ENCODE data around the gene MTHFD1. TPM values are rescaled to one million over a fixed set of nuclear protein-coding genes. Genes with fewer than 3 reads are reported as not detected.
A peak's percentile ranks its signal among the peaks of the same experiment; 100 is the strongest.

MTHFD1 gene
- total and polyA plus RNA-seq, 7 donors: 34.7 to 77.4 (median 57.4) TPM

DNA sequence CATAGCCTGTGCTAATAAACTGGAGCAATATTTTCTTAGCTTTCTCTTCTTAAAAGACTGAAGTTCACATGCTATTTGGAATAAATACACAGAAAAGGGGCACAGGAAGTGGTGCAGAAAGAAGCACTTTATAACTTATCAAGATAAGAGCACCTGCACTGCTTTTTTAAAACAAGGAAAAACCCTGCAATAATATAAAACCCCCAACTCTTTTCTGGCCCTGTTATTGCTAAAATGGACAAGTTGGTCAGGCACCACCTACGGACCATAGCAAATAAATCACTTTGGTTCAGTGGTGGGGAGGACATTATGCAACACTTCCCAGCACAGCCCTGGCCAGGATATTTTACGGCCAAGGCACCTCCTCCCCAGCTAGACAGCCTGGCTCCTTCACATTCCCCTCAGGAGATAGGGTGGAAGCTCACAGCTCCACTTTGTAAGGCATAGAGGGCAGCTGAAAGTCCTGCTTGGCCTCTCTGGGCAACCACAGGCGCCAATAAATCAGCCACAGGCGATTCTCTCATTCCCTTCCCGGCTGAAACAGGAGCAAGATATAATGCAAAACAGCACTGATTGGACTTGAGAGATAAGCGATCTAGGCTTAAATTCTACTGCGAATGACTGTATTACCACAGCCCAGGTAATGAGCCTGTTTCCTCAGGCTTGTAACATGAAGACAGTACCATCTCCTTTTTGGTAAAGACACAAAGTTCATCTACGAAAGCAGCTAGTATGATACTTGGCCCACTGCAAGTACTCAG is 113.4 kb downstream of the MTHFD1 start:
- DNase-seq: peak; percentile 61 to 80
- Histone ChIP-seq H3K27me3 (ENCODE audit: insufficient read depth in 3 of 3, low read length in 2 of 3) (no peaks in the 10 kb centered on the region), H3K9me3 (no peaks in the 10 kb centered on the region), H3K4me3 (peak overlapping the region; percentile 93), H3K4me1 (peaks cover 51% of the 10 kb centered on the region), H3K27ac (peak overlapping the region; percentile 99), H3K36me3 (ENCODE audit: insufficient read depth in 1 of 2, low read depth in 1 of 2) (peaks cover 0 to 6% of the 10 kb centered on the region in 2 donors)
- TF ChIP-seq, protein P1, sequence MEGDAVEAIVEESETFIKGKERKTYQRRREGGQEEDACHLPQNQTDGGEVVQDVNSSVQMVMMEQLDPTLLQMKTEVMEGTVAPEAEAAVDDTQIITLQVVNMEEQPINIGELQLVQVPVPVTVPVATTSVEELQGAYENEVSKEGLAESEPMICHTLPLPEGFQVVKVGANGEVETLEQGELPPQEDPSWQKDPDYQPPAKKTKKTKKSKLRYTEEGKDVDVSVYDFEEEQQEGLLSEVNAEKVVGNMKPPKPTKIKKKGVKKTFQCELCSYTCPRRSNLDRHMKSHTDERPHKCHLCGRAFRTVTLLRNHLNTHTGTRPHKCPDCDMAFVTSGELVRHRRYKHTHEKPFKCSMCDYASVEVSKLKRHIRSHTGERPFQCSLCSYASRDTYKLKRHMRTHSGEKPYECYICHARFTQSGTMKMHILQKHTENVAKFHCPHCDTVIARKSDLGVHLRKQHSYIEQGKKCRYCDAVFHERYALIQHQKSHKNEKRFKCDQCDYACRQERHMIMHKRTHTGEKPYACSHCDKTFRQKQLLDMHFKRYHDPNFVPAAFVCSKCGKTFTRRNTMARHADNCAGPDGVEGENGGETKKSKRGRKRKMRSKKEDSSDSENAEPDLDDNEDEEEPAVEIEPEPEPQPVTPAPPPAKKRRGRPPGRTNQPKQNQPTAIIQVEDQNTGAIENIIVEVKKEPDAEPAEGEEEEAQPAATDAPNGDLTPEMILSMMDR (IDR thresholded peaks at IDR 0.05): no peak
- WGBS, 3 donors: 33 to 48% (median 37%) methylated on average over 8 of the region's 8 CpGs
- intact Hi-C loops (cut with DNase I): loop anchor here in 1 of 2 donors (10.0 kb wide), 1 partner anchor 157 kb away; no protein-coding TSS in a partner anchor
- peak; percentile 31 to 50 (median 44) for ATAC-seq

DNA sequence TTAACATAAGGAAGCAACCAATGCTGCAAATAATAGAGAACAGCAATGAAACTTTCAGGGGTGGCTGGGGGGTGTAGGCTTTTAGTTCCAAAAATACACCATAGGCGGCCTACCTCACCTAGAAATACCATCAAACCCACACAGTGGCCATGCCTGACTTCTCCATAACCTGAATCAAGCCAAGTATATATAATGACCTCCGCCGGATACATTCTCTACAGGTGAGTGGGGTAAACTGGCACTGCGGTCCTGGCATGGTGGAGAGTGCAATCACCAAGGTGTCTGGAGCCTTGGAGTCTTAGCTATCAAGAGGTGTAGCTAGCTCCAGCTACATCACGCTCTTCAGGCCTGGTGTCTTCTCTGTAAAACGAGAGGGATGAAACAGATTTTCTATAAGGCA is 114.3 kb downstream of the MTHFD1 start:
- Histone ChIP-seq H3K27me3 (ENCODE audit: insufficient read depth in 3 of 3, low read length in 2 of 3) (no peaks in the 10 kb centered on the region), H3K9me3 (no peaks in the 10 kb centered on the region), H3K4me3 (peak overlapping the region; percentile 93), H3K4me1 (peaks cover 56% of the 10 kb centered on the region), H3K27ac (peak overlapping the region; percentile 99), H3K36me3 (ENCODE audit: insufficient read depth in 1 of 2, low read depth in 1 of 2) (peaks cover 0 to 6% of the 10 kb centered on the region in 2 donors)
- no peak for DNase-seq
- no peak for ATAC-seq
- intact Hi-C loops (cut with DNase I): loop anchor here in 1 of 2 donors (10.0 kb wide), 1 partner anchor 158 kb away; no protein-coding TSS in a partner anchor
- 42 to 56% (median 46%) methylated on average over 6 of the region's 6 CpGs for WGBS, 3 donors
- TF ChIP-seq, protein P1 (IDR thresholded peaks at IDR 0.05): no peak

DNA sequence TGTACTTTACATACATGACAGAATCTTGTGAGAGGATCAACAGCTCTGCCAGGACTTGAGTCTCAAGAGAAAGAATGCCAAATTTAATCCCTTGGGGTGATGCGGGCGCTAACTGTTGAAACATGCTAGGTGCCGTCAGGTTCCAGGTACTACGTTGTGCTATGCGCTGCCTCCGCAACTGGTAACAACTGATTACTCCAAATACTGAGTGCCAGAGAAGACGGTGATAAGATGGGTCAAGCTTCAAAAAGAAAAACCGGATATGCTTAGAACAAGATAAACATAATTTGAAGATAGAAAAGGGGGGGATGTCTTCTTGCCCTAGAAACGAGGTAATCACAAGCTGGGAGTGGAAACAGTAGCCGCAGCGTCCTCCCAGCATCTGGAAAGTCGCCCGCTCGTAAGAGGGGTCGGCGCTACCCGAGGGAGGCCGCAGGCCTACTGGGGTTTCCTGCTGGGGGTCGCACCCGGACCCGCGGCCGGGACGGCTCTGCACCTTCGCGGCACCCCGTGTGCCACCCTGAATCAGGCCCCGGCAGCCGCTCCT is 114.8 kb downstream of the MTHFD1 start:
- no peak for DNase-seq
- TF ChIP-seq, protein P1 (IDR thresholded peaks at IDR 0.05): no peak
- intact Hi-C loops (cut with DNase I): loop anchor here in 1 of 2 donors (10.0 kb wide), 1 partner anchor 158 kb away; no protein-coding TSS in a partner anchor
- H3K9me3 ChIP-seq: no peaks in the 10 kb centered on the region
- peak overlapping the region; percentile 99 for H3K27ac ChIP-seq
- H3K4me3 ChIP-seq: peak overlapping the region; percentile 93
- peaks cover 0 to 6% of the 10 kb centered on the region in 2 donors for H3K36me3 ChIP-seq (ENCODE audit: insufficient read depth in 1 of 2, low read depth in 1 of 2)
- 0 to 2% (median 1%) methylated on average over 22 to 29 of the region's 29 CpGs for WGBS, 3 donors
- H3K4me1 ChIP-seq: peaks cover 56% of the 10 kb centered on the region
- ATAC-seq: peak in 2 of 4 donors; percentile 0 to 2
- no peaks in the 10 kb centered on the region for H3K27me3 ChIP-seq (ENCODE audit: insufficient read depth in 3 of 3, low read length in 2 of 3)

DNA sequence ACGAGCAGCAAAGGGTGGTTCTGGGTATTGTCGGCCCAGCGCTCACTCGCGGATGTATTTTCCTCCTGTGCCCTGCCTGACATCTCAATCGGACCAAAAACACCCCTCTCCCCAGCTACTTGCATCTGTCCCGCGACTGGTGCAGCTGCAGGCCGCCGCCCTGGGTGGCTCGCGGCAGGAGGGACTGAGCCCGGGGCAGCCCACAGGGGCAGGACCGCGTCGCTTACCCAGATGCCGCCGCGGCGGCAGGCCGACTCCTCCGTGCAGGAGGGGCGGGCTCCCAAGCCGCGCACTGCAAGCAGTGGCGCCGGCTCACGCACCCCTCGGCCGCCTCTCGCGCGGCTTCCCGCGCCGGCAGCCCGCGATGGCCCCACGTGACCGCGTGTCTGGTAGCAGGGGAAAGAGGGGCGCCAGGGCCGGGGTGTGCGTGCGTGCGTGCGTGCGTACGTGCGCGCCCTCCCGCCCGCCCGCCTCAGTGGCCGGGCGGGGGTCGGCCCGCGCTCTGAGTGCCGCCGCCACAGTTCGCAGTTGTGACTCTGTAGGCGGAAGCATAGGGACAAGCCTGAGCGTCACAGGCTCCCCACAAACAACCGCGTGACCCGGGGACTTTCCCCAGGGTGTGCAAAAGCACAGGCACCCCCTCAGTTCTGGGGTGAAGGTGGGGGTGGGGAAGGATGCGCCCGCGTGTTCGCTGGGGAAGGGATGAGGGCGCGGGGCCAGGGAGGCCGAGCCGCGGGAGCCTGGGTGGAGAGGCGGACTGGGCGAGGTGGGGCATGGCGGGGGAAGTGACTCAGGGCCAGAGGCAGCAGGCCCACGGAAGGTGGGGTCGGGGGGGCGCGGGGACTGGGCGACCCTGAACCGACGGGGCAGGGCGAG is 115.5 kb downstream of the MTHFD1 start, which contains the start of gene ZBTB25:
Gene ZBTB25 (minus strand): TSS at position 405 of the 876 bp plus-strand sequence. CDS start 13,305 bp downstream, outside the sequence.
- H3K36me3 ChIP-seq (ENCODE audit: insufficient read depth in 1 of 2, low read depth in 1 of 2): peaks cover 0 to 6% of the 10 kb centered on the region in 2 donors
- TF ChIP-seq, protein P1 (IDR thresholded peaks at IDR 0.05): no peak
- 0% methylated on average over 50 to 87 of the region's 87 CpGs for WGBS, 3 donors
- H3K27me3 ChIP-seq (ENCODE audit: insufficient read depth in 3 of 3, low read length in 2 of 3): no peaks in the 10 kb centered on the region
- peak within 1 kb of the TSS; percentile 93 for H3K4me3 ChIP-seq
- ATAC-seq (peak; percentile 74 to 79 (median 76)), DNase-seq (peak; percentile 93 to 96)
- peak within 1 kb of the TSS; percentile 99 for H3K27ac ChIP-seq
- no peaks in the 10 kb centered on the region for H3K9me3 ChIP-seq
- intact Hi-C loops (cut with DNase I): loop anchor here in 1 of 2 donors (10.0 kb wide), 1 partner anchor 159 kb away; no protein-coding TSS in a partner anchor
- peaks cover 59% of the 10 kb centered on the region for H3K4me1 ChIP-seq

All from psoas muscle (tissue), 8 donors.